Activated CD4-positive, alpha-beta memory T cell treated with anti-CD3 and anti-CD28 coated beads for 36 hours (primary cell): ENCODE measurements around the gene MPV17L. TPM values are rescaled to one million over a fixed set of nuclear protein-coding genes. Genes with fewer than 3 reads are reported as not detected.
"Not testable (repeated sequence)": the region's sequence is repeated elsewhere in the genome, so short reads cannot be mapped to it uniquely, and the experiment has no call there.

Experiments
- CTCF ChIA-PET: fragments of 350-600 bp; sonication (Branson Sonifier 250); formaldehyde crosslinking; loops from one replicate; lab custom pipeline; 2021; ENCODE audit warnings: antibody characterized with exemption, inconsistent platforms; lab: Charles Lee
- POLR2A ChIA-PET: fragments of 350-600 bp; sonication (Branson Sonifier 250); formaldehyde crosslinking; loops from one replicate; lab custom pipeline; 2021; ENCODE audit warnings: antibody characterized with exemption; lab: Charles Lee
- DNase-seq: peaks from one replicate; pipeline ENCODE4 v3.0.0-alpha.2; 2020
- H3K27ac Mint-ChIP-seq: one replicate; pipeline ENCODE4 v1.8.0; 2021; ENCODE audit warnings: mixed read lengths
- H3K27me3 Mint-ChIP-seq: one replicate; pipeline ENCODE4 v1.8.0; 2021; ENCODE audit warnings: mixed read lengths
- H3K36me3 Mint-ChIP-seq: one replicate; pipeline ENCODE4 v1.8.0; 2021; ENCODE audit warnings: mixed read lengths
- H3K4me1 Mint-ChIP-seq: one replicate; pipeline ENCODE4 v1.8.0; 2021; ENCODE audit warnings: low read depth, mixed read lengths
- H3K4me3 Mint-ChIP-seq: one replicate; pipeline ENCODE4 v1.8.0; 2021; ENCODE audit warnings: mild to moderate bottlenecking, mixed read lengths
- H3K9me3 Mint-ChIP-seq: one replicate; pipeline ENCODE4 v1.8.0; 2021; ENCODE audit warnings: mixed read lengths
- intact Hi-C: fragments of 100-400 bp; cut with micrococcal nuclease; formaldehyde crosslinking; loops from one replicate; pipeline ENCODE4 v1.15.1; 2023
- total RNA-seq, 2 experiments: library from RNA; stranded (reverse); gene quantifications; one replicate each; pipeline ENCODE4 v1.2.3, GENCODE V29; 2021

Gene MPV17L
- total RNA-seq, 2 experiments from 2014 or later: not detected

- ChIA-PET CTCF (no interaction called here), POLR2A (no interaction called here)
- Mint-ChIP-seq H3K27ac (no peak overlapping the region), H3K4me1 (no peaks in the 10 kb centered on the region), H3K9me3 (no peaks in the 10 kb centered on the region), H3K4me3 (no peak overlapping the region), H3K27me3 (peaks cover 25% of the 10 kb centered on the region), H3K36me3 (no peaks in the 10 kb centered on the region)
- intact Hi-C loops: no loop called here
- DNase-seq: no peak
Measured at GRCh38 chr16:15396948-15397594, 1.5 kb downstream of the MPV17L start.

DNA sequence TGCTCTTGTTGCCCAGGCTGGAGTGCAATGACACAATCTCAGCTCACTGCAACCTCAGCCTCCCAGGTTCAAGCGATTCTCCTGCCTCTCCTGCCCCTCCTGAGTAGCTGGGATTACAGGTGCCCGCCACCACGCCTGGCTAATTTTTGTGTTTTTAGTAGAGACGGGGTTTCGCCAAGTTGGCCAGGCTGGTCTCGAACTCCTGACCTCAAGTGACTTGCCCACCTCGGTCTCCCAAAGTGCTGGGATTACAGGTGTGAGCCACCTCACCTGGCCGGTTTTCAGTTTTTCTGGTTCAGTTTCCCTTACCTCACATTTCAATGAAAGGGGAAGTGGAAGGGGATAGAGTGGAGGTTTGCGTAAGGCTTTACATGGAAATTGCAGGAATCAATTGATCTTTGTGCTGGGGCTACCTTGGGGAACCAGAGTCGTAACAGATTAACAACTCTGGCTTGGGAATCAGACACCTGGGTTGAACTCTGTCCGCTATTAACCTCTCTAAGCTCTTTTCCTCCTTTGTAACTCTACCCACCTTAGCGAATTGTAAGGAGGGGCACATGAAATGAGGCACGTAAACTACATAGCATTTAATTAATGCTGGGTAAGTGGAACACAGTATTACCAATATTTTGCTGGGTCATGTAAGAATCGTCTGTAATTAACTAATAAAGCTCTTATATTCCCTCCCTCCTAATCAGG, 3.2 kb downstream of the MPV17L start:
- DNase-seq: no peak
- CTCF ChIA-PET: no interaction called here
- Mint-ChIP-seq H3K4me3 (no peak overlapping the region), H3K36me3 (no peaks in the 10 kb centered on the region), H3K9me3 (no peaks in the 10 kb centered on the region), H3K4me1 (no peaks in the 10 kb centered on the region), H3K27me3 (peaks cover 22% of the 10 kb centered on the region), H3K27ac (no peak overlapping the region)
- intact Hi-C loops: no loop called here
- POLR2A ChIA-PET: no interaction called here

DNA sequence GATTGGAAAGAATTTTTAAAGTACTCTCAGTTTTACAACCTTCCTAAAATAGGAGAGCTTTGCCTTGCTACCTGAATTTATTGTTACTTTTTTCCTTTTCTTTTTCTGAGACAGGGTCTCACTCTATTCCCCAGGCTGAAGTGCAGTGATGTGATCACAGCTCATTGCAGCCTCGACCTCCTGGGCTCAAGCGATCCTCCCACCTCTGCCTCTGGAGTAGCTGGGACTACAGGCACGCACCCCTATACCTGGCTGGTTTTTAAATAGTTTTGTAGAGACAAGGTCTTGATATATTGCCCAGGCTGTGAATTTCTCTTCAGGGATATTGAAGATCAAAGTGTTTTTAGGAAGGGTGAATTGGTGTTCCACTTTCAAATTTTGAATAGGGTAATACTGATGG, 3.8 kb downstream of the MPV17L start:
- Mint-ChIP-seq H3K27me3 (peaks cover 20% of the 10 kb centered on the region), H3K27ac (no peak overlapping the region), H3K4me3 (no peak overlapping the region), H3K4me1 (no peaks in the 10 kb centered on the region), H3K36me3 (no peaks in the 10 kb centered on the region), H3K9me3 (no peaks in the 10 kb centered on the region)
- intact Hi-C loops: no loop called here
- POLR2A ChIA-PET: no interaction called here
- DNase-seq: no peak
- CTCF ChIA-PET: no interaction called here

DNA sequence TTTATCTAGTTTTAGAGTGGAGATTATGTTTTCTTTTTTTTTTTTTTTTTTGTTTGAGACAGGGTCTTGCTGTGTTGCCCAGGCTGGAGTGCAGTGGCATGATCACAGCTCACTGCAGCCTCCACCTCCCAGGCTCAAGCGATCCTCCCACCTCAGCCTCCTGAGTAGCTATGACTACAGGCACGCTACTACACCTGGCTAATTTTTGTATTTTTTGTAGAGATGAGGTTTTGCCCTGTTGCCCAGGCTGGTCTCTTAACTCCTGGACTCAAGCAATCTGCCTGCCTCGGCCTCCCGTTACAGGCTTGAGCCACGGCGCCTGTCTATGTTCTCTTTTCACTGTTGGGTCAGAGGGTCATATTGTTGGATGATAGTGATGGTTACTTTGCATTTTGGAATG, 4.8 kb downstream of the MPV17L start:
- intact Hi-C loops, H3K27ac Mint-ChIP-seq: not testable (repeated sequence)

DNA sequence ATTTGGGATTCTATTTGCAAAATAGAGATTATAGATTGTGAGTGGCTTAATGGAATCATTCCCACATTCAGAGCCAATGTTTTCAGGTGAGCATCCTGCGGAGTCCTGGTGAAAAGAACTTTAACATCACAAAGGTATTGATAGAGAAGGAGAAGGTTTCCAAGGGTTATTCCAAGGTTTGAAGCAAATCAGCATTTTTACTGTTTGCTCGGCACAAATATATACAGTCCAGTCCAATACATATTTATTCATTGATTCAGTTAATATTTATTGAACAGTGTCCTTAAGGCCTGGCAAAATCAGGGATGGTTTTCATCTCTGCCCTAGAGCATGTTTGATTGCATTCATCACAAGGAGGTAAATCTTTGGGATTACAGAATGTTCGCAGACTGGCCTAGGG, 6.4 kb downstream of the MPV17L start:
- no peak for DNase-seq
- H3K4me3 Mint-ChIP-seq: no peak overlapping the region
- H3K4me1 Mint-ChIP-seq: no peaks in the 10 kb centered on the region
- CTCF ChIA-PET: no interaction called here
- no peak overlapping the region for H3K27ac Mint-ChIP-seq
- POLR2A ChIA-PET: no interaction called here
- H3K36me3 Mint-ChIP-seq: no peaks in the 10 kb centered on the region
- intact Hi-C loops: no loop called here
- peaks cover 5% of the 10 kb centered on the region for H3K27me3 Mint-ChIP-seq
- H3K9me3 Mint-ChIP-seq: no peaks in the 10 kb centered on the region

More for the DNA sequence above, 4.8 kb downstream of the MPV17L start:
- DNase-seq, H3K4me3 Mint-ChIP-seq, POLR2A ChIA-PET, H3K4me1 Mint-ChIP-seq, CTCF ChIA-PET, H3K9me3 Mint-ChIP-seq, H3K36me3 Mint-ChIP-seq: not testable (repeated sequence)
- H3K27me3 Mint-ChIP-seq: peaks cover 15% of the 10 kb centered on the region

- H3K27ac Mint-ChIP-seq: no peak overlapping the region
- ChIA-PET POLR2A (no interaction called here), CTCF (interaction anchor here (0.7 kb wide), 1 partner anchor 419 kb away, joined by 3 read pairs; no protein-coding TSS in a partner anchor)
- H3K9me3 Mint-ChIP-seq: no peaks in the 10 kb centered on the region
- peaks cover 3% of the 10 kb centered on the region for H3K27me3 Mint-ChIP-seq
- H3K4me3 Mint-ChIP-seq: no peak overlapping the region
- no peaks in the 10 kb centered on the region for H3K36me3 Mint-ChIP-seq
- intact Hi-C loops: no loop called here
- no peaks in the 10 kb centered on the region for H3K4me1 Mint-ChIP-seq
- no peak for DNase-seq
Measured at GRCh38 chr16:15403392-15403995, 7.9 kb downstream of the MPV17L start.

DNA sequence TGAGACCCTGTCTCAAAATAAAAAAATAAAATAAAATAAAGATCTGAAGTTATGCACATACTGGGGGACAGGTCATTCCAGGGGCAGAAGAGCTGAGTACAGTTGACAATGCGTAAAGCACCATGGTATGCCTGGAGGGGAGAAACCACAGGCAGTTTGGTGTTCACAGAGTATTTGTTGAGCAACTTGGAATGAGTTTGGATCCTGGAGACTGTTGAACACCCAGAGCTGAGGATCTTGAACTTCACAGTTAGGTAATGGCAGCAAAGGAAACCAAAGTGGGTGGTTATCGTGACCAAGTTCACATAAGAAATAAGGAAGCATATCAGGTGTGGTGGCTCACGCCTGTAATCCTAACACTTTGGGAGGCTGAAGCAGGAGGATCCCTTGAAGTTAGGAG, 8.5 kb downstream of the MPV17L start:
- H3K36me3 Mint-ChIP-seq, H3K4me1 Mint-ChIP-seq, POLR2A ChIA-PET, H3K27me3 Mint-ChIP-seq, DNase-seq, intact Hi-C loops, H3K9me3 Mint-ChIP-seq, CTCF ChIA-PET, H3K27ac Mint-ChIP-seq, H3K4me3 Mint-ChIP-seq: not testable (repeated sequence)

- Mint-ChIP-seq H3K4me1 (no peaks in the 10 kb centered on the region), H3K9me3 (no peaks in the 10 kb centered on the region), H3K27me3 (no peaks in the 10 kb centered on the region), H3K4me3 (no peak overlapping the region), H3K36me3 (no peaks in the 10 kb centered on the region), H3K27ac (no peak overlapping the region)
- intact Hi-C loops: no loop called here
- CTCF ChIA-PET: no interaction called here
- no peak for DNase-seq
- POLR2A ChIA-PET: no interaction called here
Measured at GRCh38 chr16:15404792-15405191, 9.2 kb downstream of the MPV17L start.

- H3K4me1 Mint-ChIP-seq, POLR2A ChIA-PET: not testable (repeated sequence)
Measured at GRCh38 chr16:15407756-15408155, 12.2 kb downstream of the MPV17L start.

GRCh38 chr16:15409476-15409875, 13.9 kb downstream of the MPV17L start:
- DNase-seq, H3K36me3 Mint-ChIP-seq, CTCF ChIA-PET, POLR2A ChIA-PET, intact Hi-C loops, H3K4me1 Mint-ChIP-seq, H3K9me3 Mint-ChIP-seq, H3K27ac Mint-ChIP-seq, H3K4me3 Mint-ChIP-seq, H3K27me3 Mint-ChIP-seq: not testable (repeated sequence)

More at GRCh38 chr16:15407756-15408155, 12.2 kb downstream of the MPV17L start:
- H3K27me3 Mint-ChIP-seq, H3K36me3 Mint-ChIP-seq, intact Hi-C loops, CTCF ChIA-PET, H3K4me3 Mint-ChIP-seq, DNase-seq, H3K27ac Mint-ChIP-seq, H3K9me3 Mint-ChIP-seq: not testable (repeated sequence)

DNA sequence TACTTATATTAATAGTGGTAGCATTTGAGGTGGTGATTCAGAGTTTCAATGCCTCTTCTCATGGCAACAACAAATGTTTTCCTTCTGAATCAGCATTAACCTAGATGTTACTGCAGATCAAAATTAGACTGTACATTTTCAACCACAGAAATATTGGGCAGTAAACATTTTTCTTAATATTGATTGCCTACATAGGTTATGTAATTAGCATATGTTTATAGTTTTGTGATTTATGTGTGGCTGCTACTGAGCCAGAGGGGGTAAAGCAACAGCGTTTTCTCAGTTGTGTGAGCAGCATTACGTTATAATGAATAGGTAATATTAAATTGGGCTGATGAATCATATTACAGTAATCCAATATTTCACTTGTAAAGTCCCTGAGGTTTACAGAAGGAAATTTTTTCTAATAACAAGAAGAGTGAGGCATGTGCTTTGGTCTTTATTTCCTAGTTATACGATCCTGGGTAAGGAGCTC, 20.0 kb downstream of the MPV17L start:
- Mint-ChIP-seq H3K4me1 (no peaks in the 10 kb centered on the region), H3K27ac (no peak overlapping the region), H3K4me3 (no peak overlapping the region), H3K27me3 (no peaks in the 10 kb centered on the region), H3K36me3 (no peaks in the 10 kb centered on the region), H3K9me3 (no peaks in the 10 kb centered on the region)
- POLR2A ChIA-PET: no interaction called here
- no peak for DNase-seq
- intact Hi-C loops: no loop called here
- CTCF ChIA-PET: no interaction called here

DNA sequence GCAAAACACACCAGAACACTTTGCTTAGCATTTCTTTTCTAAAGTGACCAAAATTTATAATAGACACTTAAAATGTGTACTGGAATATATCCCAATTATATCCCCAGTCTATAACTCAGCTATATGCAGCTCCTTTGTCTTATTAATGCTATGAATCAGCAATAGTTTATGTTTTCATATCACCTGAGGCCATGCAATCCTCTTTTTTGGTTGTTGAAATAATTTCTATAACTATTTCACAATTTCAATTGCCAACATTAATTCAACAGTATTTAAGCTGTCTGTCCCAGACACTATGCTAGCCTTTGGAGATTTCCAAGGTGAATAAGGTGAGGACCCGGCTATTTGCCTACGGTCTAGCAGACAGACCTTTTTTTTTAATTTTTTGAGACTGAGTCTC, 21.6 kb downstream of the MPV17L start:
- H3K27me3 Mint-ChIP-seq: no peaks in the 10 kb centered on the region
- POLR2A ChIA-PET: interaction anchor here (1.3 kb wide), 1 partner anchor 11 kb away, joined by 3 read pairs; no protein-coding TSS in a partner anchor
- no peak for DNase-seq
- no peaks in the 10 kb centered on the region for H3K36me3 Mint-ChIP-seq
- CTCF ChIA-PET: no interaction called here
- no peaks in the 10 kb centered on the region for H3K9me3 Mint-ChIP-seq
- H3K4me3 Mint-ChIP-seq: no peak overlapping the region
- no peaks in the 10 kb centered on the region for H3K4me1 Mint-ChIP-seq
- H3K27ac Mint-ChIP-seq: no peak overlapping the region
- intact Hi-C loops: no loop called here
